Measurements from ENCODE around the gene PARN.
"Not testable (repeated sequence)": the region's sequence is repeated elsewhere in the genome, so short reads cannot be mapped to it uniquely, and the experiment has no call there.

The PARN gene

DNA sequence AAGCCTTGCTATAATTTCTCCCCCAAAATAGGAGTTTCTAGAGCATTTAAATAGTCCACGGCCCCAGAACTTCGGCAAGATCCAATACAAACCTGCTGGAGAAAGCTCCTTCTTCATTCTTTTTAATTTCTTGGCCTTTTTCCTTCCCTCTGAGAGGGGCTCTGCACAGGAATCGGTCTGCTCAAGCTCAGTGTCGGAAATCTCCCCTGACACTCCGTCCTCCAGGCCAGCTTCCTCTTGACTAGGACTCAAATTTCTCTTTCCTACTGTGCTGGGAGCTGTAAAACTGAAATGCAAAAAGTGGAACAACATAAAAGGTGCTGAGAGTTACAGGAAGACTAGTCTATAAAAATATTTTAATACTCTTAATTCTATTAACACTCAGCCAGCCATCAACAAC lies 183.3 kb downstream of the PARN start:
- TF ChIP-seq, protein P1, sequence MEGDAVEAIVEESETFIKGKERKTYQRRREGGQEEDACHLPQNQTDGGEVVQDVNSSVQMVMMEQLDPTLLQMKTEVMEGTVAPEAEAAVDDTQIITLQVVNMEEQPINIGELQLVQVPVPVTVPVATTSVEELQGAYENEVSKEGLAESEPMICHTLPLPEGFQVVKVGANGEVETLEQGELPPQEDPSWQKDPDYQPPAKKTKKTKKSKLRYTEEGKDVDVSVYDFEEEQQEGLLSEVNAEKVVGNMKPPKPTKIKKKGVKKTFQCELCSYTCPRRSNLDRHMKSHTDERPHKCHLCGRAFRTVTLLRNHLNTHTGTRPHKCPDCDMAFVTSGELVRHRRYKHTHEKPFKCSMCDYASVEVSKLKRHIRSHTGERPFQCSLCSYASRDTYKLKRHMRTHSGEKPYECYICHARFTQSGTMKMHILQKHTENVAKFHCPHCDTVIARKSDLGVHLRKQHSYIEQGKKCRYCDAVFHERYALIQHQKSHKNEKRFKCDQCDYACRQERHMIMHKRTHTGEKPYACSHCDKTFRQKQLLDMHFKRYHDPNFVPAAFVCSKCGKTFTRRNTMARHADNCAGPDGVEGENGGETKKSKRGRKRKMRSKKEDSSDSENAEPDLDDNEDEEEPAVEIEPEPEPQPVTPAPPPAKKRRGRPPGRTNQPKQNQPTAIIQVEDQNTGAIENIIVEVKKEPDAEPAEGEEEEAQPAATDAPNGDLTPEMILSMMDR (IDR thresholded peaks at IDR 0.05; ENCODE audit: low read depth, low read length, missing control alignments): no peak

DNA sequence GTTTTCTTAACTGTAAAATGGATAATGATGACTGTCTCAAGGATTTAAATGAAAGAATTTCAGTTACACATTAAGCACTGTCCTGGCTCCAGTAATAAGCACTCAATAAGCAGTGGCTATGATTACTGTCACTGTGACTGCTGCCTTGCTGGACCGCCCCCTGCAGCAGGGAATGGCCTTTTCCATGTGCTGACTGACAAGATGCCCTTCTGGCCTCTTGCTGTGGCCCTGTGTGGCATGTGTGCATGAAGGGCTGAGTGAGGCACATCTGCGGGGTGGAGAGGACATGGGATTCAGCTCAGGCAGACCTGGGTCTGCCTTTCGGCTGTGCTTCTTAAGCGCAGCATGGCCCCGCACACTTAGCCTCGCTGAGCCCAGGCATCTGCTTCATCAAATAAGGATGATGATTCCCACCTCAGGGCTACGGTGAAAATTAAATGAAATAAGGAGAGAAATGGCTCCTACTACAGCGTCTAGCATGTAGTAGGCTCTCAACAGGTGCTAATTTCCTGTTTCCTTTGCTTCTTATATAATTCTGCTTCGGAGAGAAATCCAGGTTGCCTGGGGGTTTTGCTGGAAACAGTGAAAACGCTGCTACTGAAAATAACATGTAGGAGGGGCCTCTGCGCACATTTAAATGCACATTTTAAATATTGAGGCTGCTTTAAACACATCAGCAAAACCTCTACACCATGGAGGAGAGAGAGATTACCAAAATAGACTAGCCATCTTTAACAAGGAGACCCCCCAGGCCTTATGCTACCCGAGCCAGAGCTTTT lies 183.9 kb downstream of the PARN start:
- TF ChIP-seq, protein P1 (IDR thresholded peaks at IDR 0.05; ENCODE audit: low read depth, low read length, missing control alignments): no peak

More for the DNA sequence above, 183.3 kb downstream of the PARN start:
- H3K27me3 ChIP-seq (replicated peaks): no peaks in the 10 kb centered on the region
- no peaks in the 10 kb centered on the region for H3K36me3 ChIP-seq (replicated peaks)
- in situ Hi-C loops (cut with HindIII; ENCODE audit: low pct_ligation_motif_present, low sequenced_read_pairs): no loop called here
- no peak overlapping the region for H3K27ac ChIP-seq
- no peak for DNase-seq
- H3K4me3 ChIP-seq (ENCODE audit: low read depth, low read length): no peak overlapping the region

DNA sequence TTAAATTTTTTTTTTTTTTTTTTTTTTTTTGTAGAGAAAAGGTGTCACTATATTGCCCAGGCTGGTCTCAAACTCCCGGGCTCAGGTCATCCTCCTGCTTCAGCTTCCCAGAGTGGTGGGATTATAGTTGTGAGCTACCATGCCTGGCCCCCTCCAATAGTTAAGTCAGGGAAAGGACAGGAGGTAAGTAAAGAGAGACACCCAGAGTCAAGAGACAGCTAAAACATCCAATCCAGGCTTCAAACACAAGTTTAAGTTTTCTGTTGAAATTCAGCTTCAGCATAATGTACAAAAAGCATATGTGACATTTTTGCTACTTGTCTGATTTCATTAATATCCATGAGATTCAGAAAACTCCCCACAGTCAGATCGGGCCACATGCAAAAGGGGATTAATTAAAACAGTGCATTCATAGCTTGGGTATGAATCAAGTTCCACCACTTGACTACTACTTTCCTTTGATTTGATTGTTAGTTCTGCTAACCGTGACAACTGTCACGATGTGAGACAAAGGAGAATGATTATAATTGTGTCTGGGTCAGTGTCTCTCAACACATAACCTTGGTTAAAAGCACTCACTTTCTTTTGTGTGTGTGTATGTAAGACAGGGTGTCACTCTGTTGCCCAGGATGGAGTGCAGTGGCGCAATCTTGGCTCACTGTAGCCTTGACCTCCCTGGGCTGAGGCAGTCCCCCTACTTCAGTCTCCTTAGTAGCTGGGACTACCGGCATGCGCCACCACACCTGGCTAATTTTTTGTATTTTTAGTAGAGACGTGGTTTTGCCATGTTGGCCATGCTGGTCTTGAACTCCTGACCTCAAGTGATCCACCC lies 184.9 kb downstream of the PARN start:
- H3K27me3 ChIP-seq (replicated peaks): no peaks in the 10 kb centered on the region
- H3K27ac ChIP-seq: no peak overlapping the region
- H3K4me3 ChIP-seq (ENCODE audit: low read depth, low read length): no peak overlapping the region
- in situ Hi-C loops (cut with HindIII; ENCODE audit: low pct_ligation_motif_present, low sequenced_read_pairs): no loop called here
- TF ChIP-seq, protein P1 (IDR thresholded peaks at IDR 0.05; ENCODE audit: low read depth, low read length, missing control alignments): no peak
- no peak for DNase-seq
- no peaks in the 10 kb centered on the region for H3K36me3 ChIP-seq (replicated peaks)

More for the DNA sequence above, 183.9 kb downstream of the PARN start:
- no peaks in the 10 kb centered on the region for H3K27me3 ChIP-seq (replicated peaks)
- DNase-seq: no peak
- H3K4me3 ChIP-seq (ENCODE audit: low read depth, low read length): no peak overlapping the region
- in situ Hi-C loops (cut with HindIII; ENCODE audit: low pct_ligation_motif_present, low sequenced_read_pairs): no loop called here
- no peaks in the 10 kb centered on the region for H3K36me3 ChIP-seq (replicated peaks)
- H3K27ac ChIP-seq: no peak overlapping the region

DNA sequence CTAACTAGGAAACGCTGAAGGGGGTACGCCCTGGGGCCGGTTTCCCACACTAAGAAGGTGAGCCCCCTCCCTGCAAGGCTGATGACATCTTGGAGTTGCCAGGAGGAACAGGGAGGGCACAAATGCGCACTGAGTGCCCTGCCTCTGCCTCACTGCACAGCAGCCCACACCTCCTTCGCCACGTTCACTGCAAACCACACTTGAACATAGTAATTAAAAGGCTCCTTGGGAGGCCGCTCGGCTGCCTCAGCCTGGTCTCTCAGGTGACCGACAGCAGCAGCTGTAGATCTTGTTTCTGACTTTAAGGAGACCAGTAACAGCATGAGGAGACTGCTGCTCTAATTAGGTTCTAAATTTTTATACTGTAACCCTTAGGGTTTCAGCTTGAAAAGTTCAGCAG lies 188.5 kb downstream of the PARN start:
- in situ Hi-C loops (cut with HindIII; ENCODE audit: low pct_ligation_motif_present, low sequenced_read_pairs); DNase-seq; H3K4me3 ChIP-seq (ENCODE audit: low read depth, low read length); H3K27me3 ChIP-seq (replicated peaks); H3K36me3 ChIP-seq (replicated peaks); H3K27ac ChIP-seq: not testable (repeated sequence)

DNA sequence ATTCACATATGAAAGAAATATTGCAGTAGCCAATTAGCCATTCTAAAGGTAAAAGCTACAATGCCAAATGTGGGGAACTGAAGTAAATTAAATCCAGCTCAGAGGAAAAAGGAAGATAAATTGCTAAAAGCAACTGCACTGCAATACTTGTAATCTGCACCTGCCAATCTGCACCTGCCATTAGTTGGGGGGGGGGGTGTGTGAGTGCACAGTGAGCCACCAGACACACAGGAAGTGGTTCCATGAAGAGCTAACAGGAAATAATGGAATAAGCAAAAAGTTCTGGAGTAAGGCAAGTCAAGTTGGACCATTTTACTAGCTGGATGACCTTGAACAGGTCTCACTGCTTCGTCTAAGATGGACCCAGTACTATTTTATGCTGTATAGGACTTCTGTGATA lies 191.8 kb downstream of the PARN start:
- Histone ChIP-seq H3K36me3 (replicated peaks) (no peaks in the 10 kb centered on the region), H3K27ac (no peak overlapping the region), H3K27me3 (replicated peaks) (no peaks in the 10 kb centered on the region), H3K4me3 (ENCODE audit: low read depth, low read length) (no peak overlapping the region)
- in situ Hi-C loops (cut with HindIII; ENCODE audit: low pct_ligation_motif_present, low sequenced_read_pairs): no loop called here
- DNase-seq: no peak
- TF ChIP-seq, protein P1 (IDR thresholded peaks at IDR 0.05; ENCODE audit: low read depth, low read length, missing control alignments): no peak

DNA sequence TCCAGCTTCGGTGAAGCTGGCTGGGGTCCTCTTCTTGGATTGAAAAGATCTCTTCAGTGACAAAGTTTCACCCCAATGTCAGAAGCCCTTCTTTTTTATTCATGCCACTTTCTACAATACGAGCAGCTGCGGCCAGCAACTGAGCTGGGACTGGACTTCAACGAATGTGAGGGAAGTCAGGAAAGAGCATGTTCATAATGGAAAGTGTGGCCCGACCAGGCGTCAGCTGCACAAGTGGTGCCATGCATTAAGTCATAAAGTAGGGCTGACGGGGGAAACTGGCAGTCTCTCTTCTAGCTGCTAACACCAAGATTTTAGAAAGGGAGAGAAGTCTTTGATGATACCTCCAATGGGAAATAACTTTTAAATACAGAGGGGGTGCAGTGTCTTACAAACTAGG lies 192.6 kb downstream of the PARN start:
- Histone ChIP-seq H3K27ac (no peak overlapping the region), H3K27me3 (replicated peaks) (no peaks in the 10 kb centered on the region), H3K36me3 (replicated peaks) (no peaks in the 10 kb centered on the region), H3K4me3 (ENCODE audit: low read depth, low read length) (no peak overlapping the region)
- no peak for DNase-seq
- in situ Hi-C loops (cut with HindIII; ENCODE audit: low pct_ligation_motif_present, low sequenced_read_pairs): no loop called here
- TF ChIP-seq, protein P1 (IDR thresholded peaks at IDR 0.05; ENCODE audit: low read depth, low read length, missing control alignments): no peak

Measured in brain microvascular endothelial cell (primary cell).